Muscle of back (tissue), 11 donors: Measurements from ENCODE around the gene BTG4. TPM values are rescaled to one million over a fixed set of nuclear protein-coding genes. Genes with fewer than 3 reads are reported as not detected.

Source experiments
- DNase-seq, 3 donors: peaks; one replicate each; pipeline versions ENCODE4 v3.0.0 to v3.0.0-alpha.2; 2013
- polyA plus RNA-seq, 10 donors: library from polyadenylated mRNA; unstranded; fragments of 120-200 nt; gene quantifications; one replicate each; pipeline ENCODE4 v1.2.1, GENCODE V29; 2013; ENCODE audit not compliant: insufficient read length in 10 of 10

BTG4 gene
- polyA plus RNA-seq, 10 donors, result not detected

DNA sequence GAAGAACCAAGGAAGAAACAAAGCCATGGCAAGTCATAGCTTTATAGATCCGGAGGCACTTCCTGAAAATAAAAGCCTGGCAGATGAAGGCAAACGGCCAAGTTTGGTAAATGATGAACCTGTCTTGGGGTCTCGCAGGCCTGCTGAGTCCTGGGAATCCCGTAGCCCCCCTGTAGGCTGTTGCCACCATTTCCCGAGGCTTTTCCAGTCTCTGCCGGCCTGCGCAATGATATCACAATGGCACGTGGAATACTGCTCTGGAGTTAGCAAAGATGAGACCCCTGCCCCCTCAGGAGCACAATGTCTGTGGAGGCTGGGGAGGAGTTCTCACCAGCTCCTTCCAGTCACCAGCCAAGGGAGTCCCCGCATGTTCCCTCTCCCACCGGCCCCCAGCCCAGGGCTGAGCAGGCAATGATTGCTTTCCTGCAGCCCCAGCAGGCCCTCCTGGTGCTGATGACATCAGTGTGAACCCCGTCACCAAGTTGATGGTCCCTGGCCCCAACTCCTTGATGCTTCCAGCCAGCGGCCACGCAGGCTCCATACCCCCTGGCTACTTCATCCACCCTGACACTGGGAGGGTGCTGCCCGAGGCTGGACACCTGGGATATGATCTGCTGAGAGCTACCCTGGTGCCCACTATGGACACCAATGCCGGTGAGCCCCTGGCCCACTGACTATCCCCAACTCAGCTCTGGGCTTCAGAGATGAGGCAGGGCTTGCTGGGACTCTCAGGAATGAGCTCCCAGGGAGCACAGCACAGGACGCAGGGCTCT is 55.9 kb downstream of the BTG4 start:
- DNase-seq, result no peak

GRCh38 chr11:111455291-111456085 is 56.7 kb downstream of the BTG4 start:
- no peak for DNase-seq

- peak in 2 of 3 donors; percentile 22 to 47 for DNase-seq
Measured at GRCh38 chr11:111454561-111455192, 57.5 kb downstream of the BTG4 start.

- no peak for DNase-seq
Measured at GRCh38 chr11:111452817-111453552, 59.2 kb downstream of the BTG4 start.

DNA sequence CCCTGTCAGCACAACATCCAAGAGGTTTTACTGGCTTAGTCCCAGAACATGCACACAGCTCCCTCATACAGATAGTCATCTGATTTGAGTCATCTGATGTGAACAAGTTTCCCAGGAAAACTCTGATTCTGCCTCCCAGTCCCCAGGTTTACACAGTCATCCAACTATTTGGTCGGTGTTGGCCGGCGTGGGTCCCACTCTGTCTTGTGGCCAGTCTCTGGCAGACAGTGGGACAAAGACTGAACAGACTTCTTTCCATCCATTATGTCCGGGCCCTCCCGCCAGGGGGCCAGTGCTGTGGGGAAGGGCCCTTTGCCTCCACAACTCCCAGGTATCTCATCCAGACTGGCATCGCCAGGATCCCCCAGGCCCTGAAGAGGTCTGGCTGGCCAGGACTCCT is 60.0 kb downstream of the BTG4 start:
- no peak for DNase-seq

GRCh38 chr11:111450480-111451320 is 61.5 kb downstream of the BTG4 start:
- DNase-seq, result no peak

DNA sequence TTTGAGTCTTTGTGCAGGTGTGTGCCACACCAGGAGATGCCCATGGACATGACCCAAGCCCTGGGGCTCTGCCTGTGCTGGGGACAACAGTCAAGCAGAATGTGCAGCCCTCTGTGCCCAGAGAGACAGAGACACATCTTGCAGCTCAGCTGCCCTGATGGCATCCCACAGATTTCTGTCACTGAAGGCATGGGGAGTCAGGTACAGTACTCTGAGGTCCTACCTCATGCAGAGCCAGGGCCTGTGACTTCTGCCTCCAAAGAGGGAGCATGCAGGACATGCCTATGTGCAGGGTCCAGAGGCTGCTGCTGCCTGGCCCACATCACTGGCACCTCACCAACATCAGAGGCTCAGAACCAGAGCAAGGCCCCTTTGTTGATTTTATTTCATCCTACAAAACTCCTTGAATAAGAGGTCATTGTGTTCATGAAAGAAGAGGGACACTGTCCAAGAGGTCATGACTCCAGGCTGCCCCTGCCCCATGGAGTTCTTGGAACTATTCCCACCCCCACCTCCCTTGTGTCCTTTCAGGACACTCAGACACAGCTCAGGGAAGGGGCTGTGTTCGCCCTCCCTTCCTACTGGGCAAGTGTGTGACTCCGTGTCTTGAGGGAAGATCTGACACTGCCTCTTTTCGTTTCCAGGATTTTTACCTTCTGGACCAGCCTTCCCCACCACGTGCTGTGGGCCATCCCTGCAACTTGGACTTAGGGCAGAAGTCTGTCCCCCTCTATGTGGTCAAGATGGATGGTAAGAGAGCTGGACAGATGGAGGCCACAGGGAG is 62.3 kb downstream of the BTG4 start:
- no peak for DNase-seq

DNA sequence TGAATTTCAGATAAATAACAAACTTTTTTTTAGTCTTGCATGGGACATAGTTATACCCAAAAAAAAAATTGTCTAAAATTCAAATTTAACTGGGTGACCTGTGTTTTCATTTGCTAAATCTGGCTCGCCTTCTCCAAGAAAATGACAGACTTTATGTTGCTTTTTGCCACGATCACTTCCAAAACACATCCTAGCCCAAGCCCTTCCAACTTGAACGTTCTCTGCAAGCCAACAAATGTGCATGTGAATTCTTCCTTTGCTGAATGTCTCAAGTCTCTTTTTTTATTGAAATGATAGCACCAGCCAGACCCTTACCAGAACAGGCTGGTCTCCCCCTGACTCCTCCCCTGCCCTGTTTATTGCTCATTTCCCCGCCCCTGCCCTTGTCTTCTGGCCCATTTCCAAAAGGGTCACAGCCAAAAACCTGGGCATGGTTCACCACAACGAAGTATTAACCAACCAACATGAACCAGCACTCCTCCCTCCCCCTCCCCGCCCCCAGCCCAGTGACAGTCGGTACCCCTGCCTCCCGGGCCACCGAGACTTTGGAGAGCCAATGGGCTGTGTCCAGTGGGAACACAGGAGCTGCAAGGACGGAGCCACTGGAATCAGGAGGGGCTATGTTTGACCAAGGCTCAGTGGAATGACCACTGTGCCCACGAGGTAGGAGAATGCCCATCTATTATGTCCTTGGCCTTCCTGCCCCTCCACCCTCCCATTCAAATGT is 63.2 kb downstream of the BTG4 start:
- no peak for DNase-seq

DNA sequence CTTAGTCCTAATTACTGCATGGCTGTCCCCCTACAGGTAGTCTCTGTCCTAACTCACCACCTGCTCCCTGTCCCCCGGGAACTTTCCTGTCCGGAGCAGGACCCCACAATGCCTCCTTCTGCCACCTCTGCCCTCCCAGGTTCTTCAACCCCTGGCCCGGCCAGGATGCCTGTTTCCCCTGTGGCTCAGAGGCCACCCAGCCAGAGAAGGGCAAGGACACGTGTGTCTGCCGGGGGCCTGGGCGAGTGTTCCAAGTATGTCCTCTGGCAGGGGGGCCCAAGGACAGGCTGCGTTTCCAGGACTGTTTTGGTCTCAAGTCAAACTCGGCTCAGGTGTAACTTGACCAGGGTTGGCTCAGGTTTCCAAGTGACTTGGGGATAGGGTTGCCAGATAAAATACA is 63.8 kb downstream of the BTG4 start:
- DNase-seq, result no peak

DNA sequence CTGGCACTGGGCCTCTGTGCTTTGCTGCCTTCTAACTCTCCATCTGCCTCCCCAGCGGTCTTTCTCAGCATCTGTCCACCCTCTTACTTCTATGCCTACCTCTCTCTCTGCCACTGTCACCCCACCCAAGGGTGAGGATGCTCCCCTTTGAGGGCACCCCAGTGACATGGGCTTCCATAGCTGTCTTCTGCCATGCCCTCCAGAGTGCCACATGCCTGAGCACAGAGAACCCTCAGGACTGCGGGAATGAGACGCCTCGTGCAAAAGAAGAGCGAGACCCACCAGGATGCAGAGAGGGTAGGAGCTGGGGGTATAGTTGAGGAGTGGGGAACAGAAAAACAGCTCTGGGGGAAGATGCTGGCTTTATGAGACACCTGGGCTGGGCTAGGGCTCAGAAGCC is 64.3 kb downstream of the BTG4 start:
- DNase-seq, result no peak

DNA sequence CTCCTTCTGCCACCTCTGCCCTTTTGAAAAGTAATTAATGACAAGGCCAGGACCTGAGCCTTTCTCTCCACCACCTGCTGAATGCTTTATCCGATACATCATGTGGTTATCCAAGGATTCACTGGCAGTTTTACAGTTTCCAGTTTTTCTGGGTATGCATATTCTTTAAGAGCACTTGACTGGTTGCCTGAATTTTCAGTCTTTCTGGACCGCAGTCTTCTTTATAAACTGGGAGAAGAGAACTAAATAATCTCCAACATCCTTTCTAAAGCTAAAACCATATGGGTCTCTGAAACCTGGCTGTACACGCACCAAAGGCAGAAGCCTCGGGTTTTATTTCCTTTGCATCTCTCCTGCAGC is 65.1 kb downstream of the BTG4 start:
- peak in 2 of 3 donors; percentile 35 to 50 for DNase-seq

- DNase-seq, result peak; percentile 89 to 92 (median 89)
Measured at GRCh38 chr11:111446404-111447111, 65.6 kb downstream of the BTG4 start.

GRCh38 chr11:111445586-111445985 is 66.6 kb downstream of the BTG4 start:
- no peak for DNase-seq

Other genes starting within 250 kb of the BTG4 start
- gene POU2AF3, start 213.8 kb downstream of the BTG4 start, polyA plus RNA-seq, result 1 to 10 TPM; 2.3 to 6.2 (median 4.0) TPM
- under 1 TPM in 9 of 10 donors, not detected in 1; 0.06 to 0.45 (median 0.27) TPM for gene POU2AF1, start 133.1 kb downstream of the BTG4 start, polyA plus RNA-seq
- gene HOATZ, start 2.4 kb upstream of the BTG4 start, polyA plus RNA-seq, result under 1 TPM in 8 of 10 donors, not detected in 2; 0.04 to 0.19 (median 0.09) TPM
- 1 to 10 TPM; 4.1 to 8.9 (median 6.9) TPM for gene LAYN, start 28.3 kb upstream of the BTG4 start, polyA plus RNA-seq
- gene SIK2, start 90.1 kb upstream of the BTG4 start, polyA plus RNA-seq, result 10 to 100 TPM; 17.7 to 33.1 (median 21.9) TPM